ENCODE results near the gene CELF3. TPM values are rescaled to one million over a fixed set of nuclear protein-coding genes. Genes with fewer than 3 reads are reported as not detected.

Gene CELF3
- total and polyA plus RNA-seq, 2 of the 13 experiments (the other 11 are each of a cell fraction or from before 2014, with no cell fraction given): not detected

DNA sequence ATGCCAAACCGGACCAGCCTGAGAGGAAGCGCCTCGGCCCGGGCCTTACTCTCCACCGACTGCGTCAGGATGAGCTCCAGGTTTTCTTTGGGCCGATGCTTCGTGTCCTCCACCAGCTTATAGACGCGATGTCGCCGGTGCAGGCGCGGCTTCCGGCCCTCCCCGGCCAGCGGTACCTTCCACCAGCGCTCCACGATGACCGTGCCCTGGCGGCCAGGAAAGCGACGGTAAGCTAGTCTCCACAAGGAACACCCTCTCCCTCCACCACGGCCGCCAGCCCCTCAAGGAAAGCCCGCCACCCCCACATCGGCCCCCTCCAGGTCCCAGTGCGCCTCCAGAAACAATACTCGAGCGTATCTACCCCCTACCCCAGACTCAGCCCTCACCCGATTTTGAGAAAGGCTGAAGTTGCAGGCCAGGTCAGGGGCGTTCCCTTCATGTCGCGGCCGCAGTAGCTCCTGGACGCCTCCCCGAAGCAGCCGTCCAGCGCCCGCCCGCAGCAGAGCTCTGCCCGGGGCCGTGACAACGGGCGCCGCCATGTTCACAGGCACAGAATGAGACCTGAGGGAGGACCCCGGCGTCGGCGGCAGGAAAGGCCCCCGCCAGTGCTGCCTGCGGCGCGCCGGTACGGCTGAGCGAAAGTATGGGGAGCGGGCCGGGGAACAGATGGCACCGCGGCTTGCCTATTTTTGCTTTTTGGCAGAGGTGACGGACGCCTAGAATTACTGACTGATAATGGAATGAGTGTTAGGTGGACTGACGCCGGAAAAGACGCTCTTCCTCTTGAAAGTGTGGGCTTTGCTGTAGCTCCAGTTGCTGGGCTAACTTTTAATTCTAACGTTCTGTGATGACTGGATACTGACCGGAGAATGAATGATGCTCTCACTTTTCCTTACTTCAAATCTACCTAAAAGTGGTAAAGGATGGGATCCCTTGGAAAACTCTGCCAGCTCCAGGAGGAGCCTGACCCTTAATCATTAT, 46.6 kb upstream of the CELF3 start, which contains the start of gene MRPL9 (continued):
- TF ChIP-seq ZNF616 (CRISPR knock-in tag; IDR thresholded peaks at IDR 0.05; ENCODE audit: low read depth) (peak; percentile 83), NCOR1 (IDR thresholded peaks at IDR 0.05; ENCODE audit: borderline replicate concordance, low read length) (no peak), GATAD2A (CRISPR knock-in tag; IDR thresholded peaks at IDR 0.05) (0 out of 2 replicates have a peak, but pooled peaks have one; percentile 33), ARNT2 (CRISPR knock-in tag; IDR thresholded peaks at IDR 0.05; ENCODE audit: low read depth) (no peak), ZNF652 (CRISPR knock-in tag; IDR thresholded peaks at IDR 0.05; ENCODE audit: borderline replicate concordance, low read depth) (0 out of 2 replicates have a peak, but pooled peaks have one; percentile 27), ZSCAN21 (CRISPR knock-in tag; IDR thresholded peaks at IDR 0.05; ENCODE audit: borderline replicate concordance) (no peak; the same call in 1 of the 2 replicates), PAWR (CRISPR knock-in tag; IDR thresholded peaks at IDR 0.05; ENCODE audit: borderline replicate concordance) (no peak), THYN1 (CRISPR knock-in tag; IDR thresholded peaks at IDR 0.05; ENCODE audit: borderline replicate concordance, low read depth) (no peak), ZNF598 (CRISPR knock-in tag; IDR thresholded peaks at IDR 0.05; ENCODE audit: borderline replicate concordance) (peak; percentile 93; the same call in 1 of the 2 replicates), RORA (CRISPR knock-in tag; IDR thresholded peaks at IDR 0.05) (no peak), FOSL1 (CRISPR knock-in tag; IDR thresholded peaks at IDR 0.05; ENCODE audit: borderline replicate concordance) (peak; percentile 28; the same call in 1 of the 2 replicates)
- TF ChIP-seq, protein P1, sequence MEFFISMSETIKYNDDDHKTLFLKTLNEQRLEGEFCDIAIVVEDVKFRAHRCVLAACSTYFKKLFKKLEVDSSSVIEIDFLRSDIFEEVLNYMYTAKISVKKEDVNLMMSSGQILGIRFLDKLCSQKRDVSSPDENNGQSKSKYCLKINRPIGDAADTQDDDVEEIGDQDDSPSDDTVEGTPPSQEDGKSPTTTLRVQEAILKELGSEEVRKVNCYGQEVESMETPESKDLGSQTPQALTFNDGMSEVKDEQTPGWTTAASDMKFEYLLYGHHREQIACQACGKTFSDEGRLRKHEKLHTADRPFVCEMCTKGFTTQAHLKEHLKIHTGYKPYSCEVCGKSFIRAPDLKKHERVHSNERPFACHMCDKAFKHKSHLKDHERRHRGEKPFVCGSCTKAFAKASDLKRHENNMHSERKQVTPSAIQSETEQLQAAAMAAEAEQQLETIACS (CRISPR knock-in tag; IDR thresholded peaks at IDR 0.05): no peak
- TF ChIP-seq, protein P2, sequence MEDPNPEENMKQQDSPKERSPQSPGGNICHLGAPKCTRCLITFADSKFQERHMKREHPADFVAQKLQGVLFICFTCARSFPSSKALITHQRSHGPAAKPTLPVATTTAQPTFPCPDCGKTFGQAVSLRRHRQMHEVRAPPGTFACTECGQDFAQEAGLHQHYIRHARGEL (CRISPR knock-in tag; IDR thresholded peaks at IDR 0.05): no peak
- TF ChIP-seq, protein P3, sequence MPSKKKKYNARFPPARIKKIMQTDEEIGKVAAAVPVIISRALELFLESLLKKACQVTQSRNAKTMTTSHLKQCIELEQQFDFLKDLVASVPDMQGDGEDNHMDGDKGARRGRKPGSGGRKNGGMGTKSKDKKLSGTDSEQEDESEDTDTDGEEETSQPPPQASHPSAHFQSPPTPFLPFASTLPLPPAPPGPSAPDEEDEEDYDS (CRISPR knock-in tag; IDR thresholded peaks at IDR 0.05): no peak
- TF ChIP-seq, protein P4, sequence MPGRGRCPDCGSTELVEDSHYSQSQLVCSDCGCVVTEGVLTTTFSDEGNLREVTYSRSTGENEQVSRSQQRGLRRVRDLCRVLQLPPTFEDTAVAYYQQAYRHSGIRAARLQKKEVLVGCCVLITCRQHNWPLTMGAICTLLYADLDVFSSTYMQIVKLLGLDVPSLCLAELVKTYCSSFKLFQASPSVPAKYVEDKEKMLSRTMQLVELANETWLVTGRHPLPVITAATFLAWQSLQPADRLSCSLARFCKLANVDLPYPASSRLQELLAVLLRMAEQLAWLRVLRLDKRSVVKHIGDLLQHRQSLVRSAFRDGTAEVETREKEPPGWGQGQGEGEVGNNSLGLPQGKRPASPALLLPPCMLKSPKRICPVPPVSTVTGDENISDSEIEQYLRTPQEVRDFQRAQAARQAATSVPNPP (CRISPR knock-in tag; IDR thresholded peaks at IDR 0.05): peak; percentile 63; the same call in 1 of the 2 replicates
- TF ChIP-seq, protein P5, sequence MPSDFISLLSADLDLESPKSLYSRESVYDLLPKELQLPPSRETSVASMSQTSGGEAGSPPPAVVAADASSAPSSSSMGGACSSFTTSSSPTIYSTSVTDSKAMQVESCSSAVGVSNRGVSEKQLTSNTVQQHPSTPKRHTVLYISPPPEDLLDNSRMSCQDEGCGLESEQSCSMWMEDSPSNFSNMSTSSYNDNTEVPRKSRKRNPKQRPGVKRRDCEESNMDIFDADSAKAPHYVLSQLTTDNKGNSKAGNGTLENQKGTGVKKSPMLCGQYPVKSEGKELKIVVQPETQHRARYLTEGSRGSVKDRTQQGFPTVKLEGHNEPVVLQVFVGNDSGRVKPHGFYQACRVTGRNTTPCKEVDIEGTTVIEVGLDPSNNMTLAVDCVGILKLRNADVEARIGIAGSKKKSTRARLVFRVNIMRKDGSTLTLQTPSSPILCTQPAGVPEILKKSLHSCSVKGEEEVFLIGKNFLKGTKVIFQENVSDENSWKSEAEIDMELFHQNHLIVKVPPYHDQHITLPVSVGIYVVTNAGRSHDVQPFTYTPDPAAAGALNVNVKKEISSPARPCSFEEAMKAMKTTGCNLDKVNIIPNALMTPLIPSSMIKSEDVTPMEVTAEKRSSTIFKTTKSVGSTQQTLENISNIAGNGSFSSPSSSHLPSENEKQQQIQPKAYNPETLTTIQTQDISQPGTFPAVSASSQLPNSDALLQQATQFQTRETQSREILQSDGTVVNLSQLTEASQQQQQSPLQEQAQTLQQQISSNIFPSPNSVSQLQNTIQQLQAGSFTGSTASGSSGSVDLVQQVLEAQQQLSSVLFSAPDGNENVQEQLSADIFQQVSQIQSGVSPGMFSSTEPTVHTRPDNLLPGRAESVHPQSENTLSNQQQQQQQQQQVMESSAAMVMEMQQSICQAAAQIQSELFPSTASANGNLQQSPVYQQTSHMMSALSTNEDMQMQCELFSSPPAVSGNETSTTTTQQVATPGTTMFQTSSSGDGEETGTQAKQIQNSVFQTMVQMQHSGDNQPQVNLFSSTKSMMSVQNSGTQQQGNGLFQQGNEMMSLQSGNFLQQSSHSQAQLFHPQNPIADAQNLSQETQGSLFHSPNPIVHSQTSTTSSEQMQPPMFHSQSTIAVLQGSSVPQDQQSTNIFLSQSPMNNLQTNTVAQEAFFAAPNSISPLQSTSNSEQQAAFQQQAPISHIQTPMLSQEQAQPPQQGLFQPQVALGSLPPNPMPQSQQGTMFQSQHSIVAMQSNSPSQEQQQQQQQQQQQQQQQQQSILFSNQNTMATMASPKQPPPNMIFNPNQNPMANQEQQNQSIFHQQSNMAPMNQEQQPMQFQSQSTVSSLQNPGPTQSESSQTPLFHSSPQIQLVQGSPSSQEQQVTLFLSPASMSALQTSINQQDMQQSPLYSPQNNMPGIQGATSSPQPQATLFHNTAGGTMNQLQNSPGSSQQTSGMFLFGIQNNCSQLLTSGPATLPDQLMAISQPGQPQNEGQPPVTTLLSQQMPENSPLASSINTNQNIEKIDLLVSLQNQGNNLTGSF (CRISPR knock-in tag; IDR thresholded peaks at IDR 0.05): no peak
- TF ChIP-seq, protein P6, sequence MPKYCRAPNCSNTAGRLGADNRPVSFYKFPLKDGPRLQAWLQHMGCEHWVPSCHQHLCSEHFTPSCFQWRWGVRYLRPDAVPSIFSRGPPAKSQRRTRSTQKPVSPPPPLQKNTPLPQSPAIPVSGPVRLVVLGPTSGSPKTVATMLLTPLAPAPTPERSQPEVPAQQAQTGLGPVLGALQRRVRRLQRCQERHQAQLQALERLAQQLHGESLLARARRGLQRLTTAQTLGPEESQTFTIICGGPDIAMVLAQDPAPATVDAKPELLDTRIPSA (CRISPR knock-in tag; IDR thresholded peaks at IDR 0.05; ENCODE audit: borderline replicate concordance): no peak; the same call in 1 of the 2 replicates
